Skeletal muscle tissue (tissue), 4 donors: ENCODE measurements around the gene REC114. TPM values are rescaled to one million over a fixed set of nuclear protein-coding genes. Genes with fewer than 3 reads are reported as not detected.
"Not testable (repeated sequence)": the region's sequence is repeated elsewhere in the genome, so short reads cannot be mapped to it uniquely, and the experiment has no call there.

Experiments
- H3K27ac ChIP-seq: one replicate; pipeline ENCODE4 v1.7.0; 2013; ENCODE audit warnings: mild to moderate bottlenecking, low read depth, low read length, inconsistent platforms
- H3K27me3 ChIP-seq, 3 donors: one replicate each; pipeline ENCODE4 v1.7.0; 2013; ENCODE audit warnings: low read length in 3 of 3; ENCODE audit not compliant: control insufficient read depth in 3 of 3, insufficient read depth in 3 of 3
- H3K36me3 ChIP-seq, 3 donors: one replicate each; pipeline ENCODE4 v1.7.0; 2013; ENCODE audit warnings: low read length in 3 of 3; ENCODE audit not compliant: control insufficient read depth in 3 of 3, insufficient read depth in 3 of 3
- H3K4me1 ChIP-seq, 3 donors: one replicate each; pipeline ENCODE4 v1.7.0; 2013; ENCODE audit warnings: low read length in 3 of 3, mild to moderate bottlenecking in 3 of 3; ENCODE audit not compliant: control insufficient read depth in 3 of 3, insufficient read depth in 3 of 3
- H3K4me3 ChIP-seq, 3 donors: one replicate each; pipeline ENCODE4 v1.7.0; 2013; ENCODE audit warnings: low read length in 3 of 3
- H3K9ac ChIP-seq, 3 donors: one replicate each; pipeline ENCODE4 v1.7.0; 2013; ENCODE audit warnings: low read length in 3 of 3, mild to moderate bottlenecking in 3 of 3, moderate library complexity in 2 of 3, low read depth in 1 of 3
- H3K9me3 ChIP-seq, 3 donors: one replicate each; pipeline ENCODE4 v1.7.0; 2013; ENCODE audit warnings: low read length in 3 of 3; ENCODE audit not compliant: control insufficient read depth in 3 of 3
- total RNA-seq: library from RNA; depleted of rRNA; stranded (reverse); fragments of >200 nt; gene quantifications from one replicate; pipeline ENCODE4 v1.2.3, GENCODE V29; 2014
- donor health status: Osteomylitis.

Gene REC114
- total RNA-seq, 1 donor from 2014 or later = not detected

- Histone ChIP-seq H3K4me1 (no peaks in the 10 kb centered on the region), H3K9me3 (no peaks in the 10 kb centered on the region), H3K36me3 (no peaks in the 10 kb centered on the region), H3K9ac (no peak overlapping the region), H3K4me3 (no peak overlapping the region), H3K27ac (no peak overlapping the region), H3K27me3 (no peaks in the 10 kb centered on the region)
Observed at GRCh38 chr15:73539212-73540128, 96.5 kb downstream of the REC114 start.

GRCh38 chr15:73540161-73540560 is 97.2 kb downstream of the REC114 start:
- no peaks in the 10 kb centered on the region for H3K4me1 ChIP-seq
- H3K36me3 ChIP-seq = no peaks in the 10 kb centered on the region
- H3K27me3 ChIP-seq = no peaks in the 10 kb centered on the region
- no peak overlapping the region for H3K9ac ChIP-seq
- no peaks in the 10 kb centered on the region for H3K9me3 ChIP-seq
- H3K27ac ChIP-seq = no peak overlapping the region
- no peak overlapping the region for H3K4me3 ChIP-seq

GRCh38 chr15:73541479-73541878 is 98.5 kb downstream of the REC114 start:
- no peaks in the 10 kb centered on the region for H3K4me1 ChIP-seq
- H3K27ac ChIP-seq = no peak overlapping the region
- H3K9me3 ChIP-seq = no peaks in the 10 kb centered on the region
- no peaks in the 10 kb centered on the region for H3K36me3 ChIP-seq
- no peak overlapping the region for H3K4me3 ChIP-seq
- H3K27me3 ChIP-seq = no peaks in the 10 kb centered on the region
- no peak overlapping the region for H3K9ac ChIP-seq

DNA sequence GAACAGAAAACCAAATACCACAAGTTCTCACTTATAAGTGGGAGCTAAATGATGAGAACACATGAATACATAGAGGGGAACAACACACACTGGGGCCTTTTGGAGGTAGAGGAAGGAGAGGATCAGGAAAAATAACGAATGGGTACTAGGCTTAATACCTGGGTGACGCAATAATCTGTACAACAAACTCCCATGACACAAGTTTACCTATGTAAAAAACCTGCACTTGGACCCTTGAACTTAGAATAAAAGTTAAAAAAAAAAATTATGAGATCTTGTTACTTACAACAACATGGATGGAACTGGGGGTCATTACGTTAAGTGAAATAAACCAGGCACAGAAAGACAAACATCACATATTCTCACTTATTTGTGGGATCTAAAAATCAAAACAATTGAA is 106.0 kb downstream of the REC114 start:
- H3K27me3 ChIP-seq, H3K9me3 ChIP-seq, H3K27ac ChIP-seq, H3K4me3 ChIP-seq, H3K4me1 ChIP-seq, H3K9ac ChIP-seq, H3K36me3 ChIP-seq: not testable (repeated sequence)

DNA sequence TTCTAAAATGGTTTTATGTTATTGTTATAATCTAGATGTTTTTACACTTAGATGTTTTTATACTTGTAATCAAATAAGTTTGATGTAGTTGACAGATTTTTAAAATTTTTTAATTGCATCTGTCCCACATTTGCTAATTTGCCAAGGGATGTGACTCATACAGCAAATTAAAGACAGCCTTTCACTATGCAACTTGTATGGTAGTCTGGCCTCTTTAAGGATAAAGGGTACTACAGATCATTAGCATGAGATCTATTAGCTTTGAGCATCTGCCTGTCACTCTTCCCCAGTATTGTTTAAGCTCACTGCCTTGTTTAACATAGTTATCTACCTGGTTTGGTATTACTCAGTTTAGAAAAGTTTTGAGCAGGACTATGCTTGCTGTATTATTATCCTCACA is 107.2 kb downstream of the REC114 start:
- Histone ChIP-seq H3K9me3 (no peaks in the 10 kb centered on the region), H3K4me1 (no peaks in the 10 kb centered on the region), H3K27me3 (no peaks in the 10 kb centered on the region), H3K27ac (no peak overlapping the region), H3K36me3 (peaks cover 0 to under 1% (median 0%) of the 10 kb centered on the region in 3 donors), H3K9ac (no peak overlapping the region), H3K4me3 (no peak overlapping the region)

- Histone ChIP-seq H3K4me1 (no peaks in the 10 kb centered on the region), H3K27ac (no peak overlapping the region), H3K4me3 (no peak overlapping the region), H3K9ac (no peak overlapping the region), H3K36me3 (peaks cover 12 to 30% (median 26%) of the 10 kb centered on the region in 3 donors), H3K9me3 (no peaks in the 10 kb centered on the region), H3K27me3 (no peaks in the 10 kb centered on the region)
Observed at GRCh38 chr15:73555080-73555479, 112.1 kb downstream of the REC114 start.

- H3K27ac ChIP-seq = no peak overlapping the region
- H3K9me3 ChIP-seq = no peaks in the 10 kb centered on the region
- H3K27me3 ChIP-seq = no peaks in the 10 kb centered on the region
- no peak overlapping the region for H3K4me3 ChIP-seq
- H3K4me1 ChIP-seq = no peaks in the 10 kb centered on the region
- H3K36me3 ChIP-seq = peaks cover 21 to 54% (median 40%) of the 10 kb centered on the region in 3 donors
- H3K9ac ChIP-seq = no peak overlapping the region
Observed at GRCh38 chr15:73558529-73558928, 115.6 kb downstream of the REC114 start.

- Histone ChIP-seq H3K36me3 (peaks cover 23 to 63% (median 44%) of the 10 kb centered on the region in 3 donors), H3K4me1 (peaks cover 0 to 4% (median 0%) of the 10 kb centered on the region in 3 donors), H3K27ac (no peak overlapping the region), H3K4me3 (no peak overlapping the region), H3K27me3 (no peaks in the 10 kb centered on the region), H3K9ac (no peak overlapping the region), H3K9me3 (no peaks in the 10 kb centered on the region)
Observed at GRCh38 chr15:73560501-73561117, 117.6 kb downstream of the REC114 start.

DNA sequence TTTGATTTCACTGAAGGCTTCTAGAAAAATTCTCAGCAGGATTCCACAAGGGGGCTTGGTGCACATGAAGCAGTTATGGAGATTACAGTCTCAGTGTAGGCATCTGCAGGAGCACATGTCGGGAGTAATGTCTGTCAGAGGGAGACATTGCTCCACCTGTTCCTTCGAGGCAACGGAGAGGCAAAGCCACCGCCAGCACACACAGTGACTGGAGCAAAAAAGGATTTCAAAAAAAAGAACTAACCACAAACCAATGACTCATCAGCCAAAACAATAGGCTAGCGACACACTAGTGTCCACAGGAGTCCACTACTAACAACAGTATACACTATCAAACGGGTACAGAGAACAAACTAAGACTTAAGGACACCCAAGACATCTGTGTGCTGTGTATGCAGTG is 121.3 kb downstream of the REC114 start:
- no peak overlapping the region for H3K27ac ChIP-seq
- no peak overlapping the region for H3K4me3 ChIP-seq
- H3K36me3 ChIP-seq = peaks cover 22 to 53% (median 47%) of the 10 kb centered on the region in 3 donors

DNA sequence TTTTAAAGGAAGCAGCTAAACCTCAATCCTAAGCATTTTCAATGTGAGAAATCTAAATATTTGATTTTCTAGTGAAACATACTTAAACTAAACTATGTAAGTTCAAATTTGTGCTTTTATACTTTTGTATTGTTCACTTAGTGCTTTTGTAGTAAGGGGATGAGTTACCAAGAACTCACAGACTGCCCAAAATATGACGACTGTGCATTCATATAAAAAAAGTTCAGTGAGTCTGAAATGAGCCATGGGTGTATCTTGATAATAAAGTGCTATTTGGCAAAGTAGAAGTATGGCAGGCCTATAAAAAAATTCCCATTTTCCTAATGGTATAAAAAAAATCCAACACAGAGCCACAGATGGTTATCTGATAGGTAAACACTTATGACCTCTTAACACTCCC is 124.1 kb downstream of the REC114 start:
- H3K36me3 ChIP-seq = peaks cover 45 to 68% (median 64%) of the 10 kb centered on the region in 3 donors
- H3K27ac ChIP-seq = no peak overlapping the region
- H3K27me3 ChIP-seq = no peaks in the 10 kb centered on the region
- H3K4me3 ChIP-seq = no peak overlapping the region
- no peak overlapping the region for H3K9ac ChIP-seq
- H3K4me1 ChIP-seq = peaks cover 0 to 4% (median 0%) of the 10 kb centered on the region in 3 donors
- no peaks in the 10 kb centered on the region for H3K9me3 ChIP-seq

More for the DNA sequence above, 121.3 kb downstream of the REC114 start:
- Histone ChIP-seq H3K4me1 (peaks cover 0 to 4% (median 0%) of the 10 kb centered on the region in 3 donors), H3K9me3 (no peaks in the 10 kb centered on the region), H3K27me3 (no peaks in the 10 kb centered on the region), H3K9ac (no peak overlapping the region)
